NOMO-1 (cell line): Measurements from ENCODE around the gene DYSF.

Experiments
- DNase-seq, 2 experiments: peaks; one replicate each; lab custom pipeline; 2025; ENCODE audit not compliant: unreplicated experiment in 2 of 2; lab: John Stamatoyannopoulos, UW

Gene DYSF

GRCh38 chr2:71610671-71611070, 157.3 kb downstream of the DYSF start:
- DNase-seq: no peak

- DNase-seq: no peak
Measured at GRCh38 chr2:71611247-71611646, 157.9 kb downstream of the DYSF start.

- no peak for DNase-seq
Measured at GRCh38 chr2:71611781-71612527, 158.6 kb downstream of the DYSF start.

GRCh38 chr2:71612581-71613402, 159.4 kb downstream of the DYSF start:
- DNase-seq: no peak

- no peak for DNase-seq
Measured at GRCh38 chr2:71613403-71613952, 160.1 kb downstream of the DYSF start.

GRCh38 chr2:71613953-71614925, 160.9 kb downstream of the DYSF start:
- no peak for DNase-seq

GRCh38 chr2:71614976-71615766, 161.8 kb downstream of the DYSF start:
- no peak for DNase-seq

- DNase-seq: no peak
Measured at GRCh38 chr2:71615767-71616730, 162.7 kb downstream of the DYSF start.

- no peak for DNase-seq
Measured at GRCh38 chr2:71617266-71617665, 163.9 kb downstream of the DYSF start.

- DNase-seq: no peak
Measured at GRCh38 chr2:71618327-71619113, 165.2 kb downstream of the DYSF start.

GRCh38 chr2:71619230-71619741, 165.9 kb downstream of the DYSF start:
- DNase-seq: no peak

GRCh38 chr2:71620116-71620515, 166.8 kb downstream of the DYSF start:
- DNase-seq: no peak

GRCh38 chr2:71620851-71621251, 167.5 kb downstream of the DYSF start:
- no peak for DNase-seq

GRCh38 chr2:71629273-71629672, 175.9 kb downstream of the DYSF start:
- DNase-seq: no peak

GRCh38 chr2:71629771-71630453, 176.6 kb downstream of the DYSF start:
- peak in 1 of 2 experiments; percentile 49 for DNase-seq

GRCh38 chr2:71630454-71631328, 177.3 kb downstream of the DYSF start:
- DNase-seq: no peak
